Jurkat, Clone E6-1 (cell line): Measurements from ENCODE around the gene CD209.
"Not testable (repeated sequence)": the region's sequence is repeated elsewhere in the genome, so short reads cannot be mapped to it uniquely, and the experiment has no call there.

Experiments
- DNase-seq: peaks from one replicate; pipeline ENCODE4 v3.0.0-alpha.2; 2011; ENCODE audit warnings: low read depth, low spot score
- H3K4me3 ChIP-seq: 2 replicates; pipeline ENCODE4 v1.5.1; 2011; ENCODE audit warnings: mild to moderate bottlenecking, low read length, control low read depth, moderate library complexity

Gene CD209

GRCh38 chr19:7772752-7773291 is 25.5 kb upstream of the CD209 start:
- H3K4me3 ChIP-seq = no peak overlapping the region
- DNase-seq = peak; percentile 38

- H3K4me3 ChIP-seq = no peak overlapping the region
- no peak for DNase-seq
Measured at GRCh38 chr19:7771072-7771471, 23.7 kb upstream of the CD209 start.

DNA sequence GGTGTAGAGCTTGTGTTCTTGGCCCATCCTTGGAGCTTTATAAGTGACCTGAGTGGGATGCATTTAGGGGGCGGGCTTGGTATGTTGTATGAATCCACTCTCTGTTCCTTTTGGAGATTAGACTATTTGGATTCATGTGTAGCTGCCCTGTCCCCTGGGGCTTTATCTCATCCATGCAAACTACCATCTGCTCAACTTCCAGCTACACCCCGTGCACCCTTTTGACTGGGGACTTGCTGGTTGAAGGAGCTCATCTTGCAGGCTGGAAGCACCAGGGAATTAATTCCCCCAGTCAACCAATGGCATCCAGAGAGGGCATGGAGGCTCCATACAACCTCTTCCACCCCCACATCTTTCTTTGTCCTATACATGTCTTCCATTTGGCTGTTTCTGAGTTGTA is 21.8 kb upstream of the CD209 start:
- DNase-seq = no peak
- H3K4me3 ChIP-seq = no peak overlapping the region

DNA sequence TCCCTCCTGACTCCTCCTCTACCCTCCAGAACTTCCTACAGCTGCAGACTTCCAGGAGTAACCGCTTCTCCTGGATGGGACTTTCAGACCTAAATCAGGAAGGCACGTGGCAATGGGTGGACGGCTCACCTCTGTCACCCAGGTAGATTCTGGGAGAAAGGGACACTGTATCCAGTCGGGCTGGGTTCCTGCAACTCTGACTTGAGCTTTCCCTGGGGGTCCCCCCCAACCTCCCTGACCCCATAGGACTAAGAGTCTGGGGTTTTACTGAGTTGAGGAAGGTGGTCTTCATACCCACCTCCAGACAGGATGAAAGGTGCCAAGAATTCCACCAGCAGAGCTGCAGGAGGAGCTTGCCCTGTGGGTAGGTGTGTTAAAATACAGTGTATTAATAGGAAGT is 20.2 kb upstream of the CD209 start:
- DNase-seq = no peak
- H3K4me3 ChIP-seq = no peak overlapping the region

GRCh38 chr19:7766535-7766934 is 19.2 kb upstream of the CD209 start:
- no peak for DNase-seq
- no peak overlapping the region for H3K4me3 ChIP-seq

- not testable (repeated sequence) for DNase-seq
Measured at GRCh38 chr19:7765043-7765442, 17.7 kb upstream of the CD209 start.

DNA sequence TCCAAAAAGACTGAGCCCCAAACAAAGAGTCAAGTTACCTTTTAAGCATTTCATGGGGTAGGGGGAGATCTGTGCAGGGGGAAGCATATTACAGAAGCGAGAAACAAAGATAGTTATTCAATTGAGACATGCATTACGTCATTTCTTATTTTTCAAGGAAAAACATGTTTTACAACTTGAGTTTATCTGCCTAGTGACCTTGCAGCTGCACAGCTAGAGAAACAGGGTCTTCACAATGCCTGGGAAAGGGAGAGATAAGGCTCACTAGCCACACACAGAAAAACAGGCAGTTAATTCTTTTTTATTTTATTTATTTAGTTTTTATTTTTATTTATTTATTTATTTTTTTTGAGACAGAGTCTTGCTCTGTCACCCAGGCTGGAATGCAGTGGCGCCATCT is 16.8 kb upstream of the CD209 start:
- H3K4me3 ChIP-seq, DNase-seq: not testable (repeated sequence)

More at GRCh38 chr19:7765043-7765442, 17.7 kb upstream of the CD209 start:
- not testable (repeated sequence) for H3K4me3 ChIP-seq

GRCh38 chr19:7763696-7764095 is 16.4 kb upstream of the CD209 start:
- no peak for DNase-seq

GRCh38 chr19:7762719-7763293 is 15.5 kb upstream of the CD209 start, which contains the start of gene CLEC4M:
Gene CLEC4M, plus strand, starts transcription at chr19:7763243. Its CDS starts 24 bp downstream, at chr19:7763267.
- no peak within 1 kb of the TSS for H3K4me3 ChIP-seq
- no peak for DNase-seq

More at GRCh38 chr19:7763696-7764095, 16.4 kb upstream of the CD209 start:
- no peak overlapping the region for H3K4me3 ChIP-seq

DNA sequence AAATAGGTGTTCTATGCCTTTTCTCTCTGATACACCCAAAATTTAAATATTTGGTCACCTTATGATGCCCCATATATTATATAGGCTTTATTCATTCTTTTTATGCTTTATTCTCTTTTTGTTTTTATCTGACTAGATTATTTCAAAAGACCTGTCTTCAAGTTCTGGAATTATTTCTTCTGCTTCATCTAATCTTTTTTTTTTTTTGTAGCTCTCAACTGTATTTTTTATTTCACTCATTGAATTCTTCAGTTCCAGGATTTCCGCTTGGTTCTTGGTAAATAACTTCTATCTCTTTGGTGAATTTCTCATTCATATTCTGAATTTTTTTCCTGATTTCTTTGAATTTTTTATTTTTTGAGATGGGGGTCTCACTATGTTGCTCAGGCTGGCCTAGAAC is 11.8 kb upstream of the CD209 start:
- DNase-seq = no peak
- no peak overlapping the region for H3K4me3 ChIP-seq

DNA sequence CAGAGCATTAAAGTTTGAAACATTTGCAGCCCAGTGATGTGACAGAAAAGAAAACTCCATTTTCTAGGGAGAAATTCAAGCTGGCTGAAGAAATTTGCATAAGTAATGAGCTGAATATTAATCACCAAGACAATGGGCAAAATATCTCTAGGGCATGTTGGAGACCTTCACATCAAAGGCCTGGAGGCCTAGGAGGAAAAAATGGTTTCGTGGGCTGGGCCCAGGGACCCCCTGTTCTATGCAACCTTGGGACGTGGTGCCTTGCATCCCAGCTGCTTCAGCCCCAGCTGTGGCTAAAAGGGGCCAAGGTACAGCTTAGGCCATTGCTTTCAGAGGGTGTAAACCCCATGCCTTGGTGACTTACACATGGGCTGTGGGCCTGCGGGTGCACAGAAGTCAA is 10.0 kb upstream of the CD209 start:
- no peak overlapping the region for H3K4me3 ChIP-seq
- DNase-seq = no peak

- no peak for DNase-seq
- no peak overlapping the region for H3K4me3 ChIP-seq
Measured at GRCh38 chr19:7756258-7756657, 8.9 kb upstream of the CD209 start.

GRCh38 chr19:7751157-7751783 is 3.9 kb upstream of the CD209 start:
- H3K4me3 ChIP-seq = no peak overlapping the region

GRCh38 chr19:7748756-7749155 is 1.4 kb upstream of the CD209 start:
- peak; percentile 19 for DNase-seq
- H3K4me3 ChIP-seq = no peak overlapping the region

More at GRCh38 chr19:7751157-7751783, 3.9 kb upstream of the CD209 start:
- DNase-seq = no peak

- H3K4me3 ChIP-seq = no peak overlapping the region
- no peak for DNase-seq
Measured at GRCh38 chr19:7748171-7748570, 837 bp upstream of the CD209 start.

GRCh38 chr19:7746306-7746705 is 1.0 kb downstream of the CD209 start:
- H3K4me3 ChIP-seq, DNase-seq: not testable (repeated sequence)

GRCh38 chr19:7744871-7745650 is 2.3 kb downstream of the CD209 start:
- H3K4me3 ChIP-seq = no peak overlapping the region
- no peak for DNase-seq

GRCh38 chr19:7744199-7744786 is 3.0 kb downstream of the CD209 start:
- H3K4me3 ChIP-seq = no peak overlapping the region
- no peak for DNase-seq

GRCh38 chr19:7743425-7743841 is 3.9 kb downstream of the CD209 start:
- no peak for DNase-seq

GRCh38 chr19:7742991-7743390 is 4.3 kb downstream of the CD209 start:
- no peak for DNase-seq
- H3K4me3 ChIP-seq = no peak overlapping the region

More at GRCh38 chr19:7743425-7743841, 3.9 kb downstream of the CD209 start:
- no peak overlapping the region for H3K4me3 ChIP-seq
